Mesendoderm (in vitro differentiated cells): ENCODE measurements around the gene SMTN.

Source experiments
- DNase-seq: peaks from one replicate; pipeline ENCODE4 v3.0.0; 2013
- H2AK5ac ChIP-seq: 2 replicates; pipeline ENCODE4 v1.6.1; 2013; ENCODE audit warnings: low read length, inconsistent platforms
- H2BK120ac ChIP-seq: 2 replicates; pipeline ENCODE4 v1.6.1; 2013; ENCODE audit warnings: low read depth, mild to moderate bottlenecking, low read length, moderate library complexity, mixed read lengths
- H2BK15ac ChIP-seq: replicated peaks from 2 replicates; pipeline ENCODE4 v1.6.1; 2013; ENCODE audit warnings: low read depth, mild to moderate bottlenecking, moderate library complexity
- H2BK5ac ChIP-seq: 2 replicates; pipeline ENCODE4 v1.6.1; 2013; ENCODE audit warnings: low read length, inconsistent platforms
- H3K18ac ChIP-seq: 2 replicates; pipeline ENCODE4 v1.6.1; 2013; ENCODE audit warnings: mild to moderate bottlenecking, low read length, mixed read lengths
- H3K23ac ChIP-seq: one replicate; pipeline ENCODE4 v1.6.1; 2013; ENCODE audit warnings: low read length
- H3K27ac ChIP-seq: 2 replicates; pipeline ENCODE4 v1.5.1; 2013; ENCODE audit warnings: low read depth, mild to moderate bottlenecking, inconsistent platforms, low read length, moderate library complexity
- H3K27me3 ChIP-seq: 2 replicates; pipeline ENCODE4 v1.6.1; 2013; ENCODE audit warnings: low read length, control low read depth, mild to moderate bottlenecking, inconsistent platforms; ENCODE audit not compliant: insufficient read depth, poor library complexity
- H3K36me3 ChIP-seq: 2 replicates; pipeline ENCODE4 v1.6.1; 2013; ENCODE audit warnings: low read length, inconsistent platforms; ENCODE audit not compliant: control insufficient read depth, insufficient read depth
- H3K4ac ChIP-seq: one replicate; pipeline ENCODE4 v1.6.1; 2013; ENCODE audit warnings: low read depth, mild to moderate bottlenecking, low read length, moderate library complexity
- H3K4me1 ChIP-seq: 2 replicates; pipeline ENCODE4 v1.6.1; 2013; ENCODE audit warnings: low read depth, low read length, inconsistent platforms; ENCODE audit not compliant: control insufficient read depth
- H3K4me2 ChIP-seq: 2 replicates; pipeline ENCODE4 v1.6.1; 2013; ENCODE audit warnings: low read length
- H3K4me3 ChIP-seq: 2 replicates; pipeline ENCODE4 v1.5.1; 2013; ENCODE audit warnings: mild to moderate bottlenecking, low read length
- H3K56ac ChIP-seq: one replicate; pipeline ENCODE4 v1.6.1; 2013; ENCODE audit warnings: low read length
- H3K79me1 ChIP-seq: 2 replicates; pipeline ENCODE4 v1.6.1; 2013; ENCODE audit warnings: low read length, inconsistent platforms
- H3K79me2 ChIP-seq: 2 replicates; pipeline ENCODE4 v1.6.1; 2013; ENCODE audit warnings: mild to moderate bottlenecking, low read length; ENCODE audit not compliant: control insufficient read depth, insufficient read depth
- H3K9ac ChIP-seq: 2 replicates; pipeline ENCODE4 v1.6.1; 2013; ENCODE audit warnings: low read length, inconsistent platforms
- H4K5ac ChIP-seq: one replicate; pipeline ENCODE4 v1.6.1; 2013; ENCODE audit warnings: low read length
- H4K8ac ChIP-seq: one replicate; pipeline ENCODE4 v1.6.1; 2013; ENCODE audit warnings: low read depth, mild to moderate bottlenecking, control low read depth, low read length, moderate library complexity
- WGBS: extraction: QIAGEN DNeasy Blood & Tissue Kit; methylation state at CpG from one replicate; pipeline ENCODE4 v1.1.7; 2013; ENCODE audit warnings: low lambda C conversion rate, missing lambda C conversion rate; ENCODE audit not compliant: insufficient coverage; ENCODE audit errors: extremely low coverage; 5-methylcytosine and 5-hydroxymethylcytosine counted together

Gene SMTN

DNA sequence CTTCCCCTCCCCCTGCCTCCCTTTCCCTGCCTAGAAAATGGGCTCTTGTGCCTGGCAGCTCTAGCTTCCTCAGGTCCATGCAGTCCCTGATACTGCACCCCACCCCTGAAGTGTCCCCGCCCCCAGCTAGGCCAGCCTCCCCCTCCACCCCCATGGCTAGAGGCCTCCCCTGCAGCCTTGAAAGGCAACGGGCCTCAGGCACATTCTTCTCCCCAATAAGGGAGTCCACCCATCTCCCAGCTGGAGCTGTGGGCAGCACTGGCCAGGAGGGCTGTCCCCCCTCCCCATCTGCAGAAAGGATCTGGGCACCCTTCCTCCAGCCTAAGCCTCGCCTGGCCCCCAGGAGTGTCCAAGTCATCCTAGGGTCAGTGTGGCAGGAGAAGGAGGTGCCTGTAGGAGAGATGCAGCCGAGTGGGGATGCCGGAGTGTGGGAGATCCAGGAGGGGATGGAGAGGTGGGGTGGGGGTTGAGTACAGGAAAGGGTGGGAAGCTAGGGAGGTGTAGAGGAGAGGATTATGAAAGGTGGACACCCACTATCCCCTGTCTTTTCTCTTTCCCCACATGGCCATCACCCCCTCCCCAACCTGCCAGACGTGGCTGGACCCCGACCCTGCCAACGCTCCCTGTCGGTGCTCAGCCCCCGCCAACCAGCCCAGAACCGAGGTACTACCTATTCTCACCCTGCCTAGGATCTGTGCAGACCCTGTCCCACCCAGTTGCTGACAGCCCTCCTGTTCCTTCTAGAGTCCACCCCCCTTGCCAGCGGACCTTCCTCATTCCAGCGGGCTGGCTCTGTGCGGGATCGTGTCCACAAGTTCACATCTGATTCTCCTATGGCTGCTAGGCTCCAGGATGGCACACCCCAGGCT lies 9.3 kb downstream of the SMTN start:
- Histone ChIP-seq H3K23ac (no peak overlapping the region), H4K8ac (no peak overlapping the region), H2BK120ac (no peak overlapping the region), H3K4me3 (no peak overlapping the region), H3K4me1 (no peaks in the 10 kb centered on the region), H3K56ac (no peak overlapping the region), H3K18ac (no peak overlapping the region), H3K4me2 (no peak overlapping the region), H2BK15ac (no peak overlapping the region), H3K9ac (no peak overlapping the region), H3K4ac (no peak overlapping the region), H3K36me3 (no peaks in the 10 kb centered on the region), H2BK5ac (no peak overlapping the region), H3K27ac (no peak overlapping the region), H2AK5ac (no peak overlapping the region), H3K79me2 (no peaks in the 10 kb centered on the region), H4K5ac (no peak overlapping the region), H3K27me3 (no peaks in the 10 kb centered on the region), H3K79me1 (no peaks in the 10 kb centered on the region)
- no peak for DNase-seq
- WGBS = no CpG with 5 or more reads among the region's 15 CpGs

DNA sequence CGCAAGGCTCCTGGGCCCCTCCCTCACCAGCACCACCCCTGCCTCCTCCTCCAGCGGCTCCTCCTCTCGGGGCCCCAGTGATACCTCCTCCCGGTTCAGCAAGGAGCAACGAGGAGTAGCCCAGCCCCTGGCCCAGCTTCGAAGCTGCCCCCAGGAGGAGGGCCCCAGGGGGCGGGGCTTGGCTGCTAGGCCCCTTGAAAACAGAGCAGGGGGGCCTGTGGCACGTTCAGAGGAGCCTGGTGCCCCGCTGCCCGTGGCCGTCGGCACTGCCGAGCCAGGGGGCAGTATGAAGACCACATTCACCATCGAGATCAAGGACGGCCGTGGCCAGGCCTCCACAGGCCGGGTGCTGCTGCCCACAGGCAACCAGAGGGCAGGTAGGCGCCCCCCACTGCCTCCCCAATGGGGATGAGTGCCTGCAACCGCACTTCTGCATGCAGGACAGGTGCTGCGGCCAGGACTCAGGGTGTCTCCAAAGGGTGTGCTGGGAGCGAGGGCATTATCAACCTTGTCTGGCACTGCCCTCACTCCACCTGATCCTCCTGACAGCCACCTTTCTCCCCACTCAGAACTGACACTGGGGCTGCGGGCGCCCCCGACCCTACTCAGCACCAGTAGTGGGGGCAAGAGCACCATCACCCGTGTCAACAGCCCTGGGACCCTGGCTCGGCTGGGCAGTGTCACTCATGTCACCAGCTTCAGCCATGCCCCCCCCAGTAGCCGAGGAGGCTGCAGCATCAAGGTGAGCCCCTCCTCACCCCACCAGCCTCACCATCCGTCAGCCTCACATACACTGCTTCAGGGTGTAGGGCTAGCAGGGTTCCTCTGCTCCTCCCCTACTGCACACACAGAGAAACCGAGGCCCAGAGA lies 10.2 kb downstream of the SMTN start:
- H3K79me2 ChIP-seq = no peaks in the 10 kb centered on the region
- no peak overlapping the region for H3K4me2 ChIP-seq
- H2BK120ac ChIP-seq = no peak overlapping the region
- no peak overlapping the region for H4K8ac ChIP-seq
- no peak overlapping the region for H2AK5ac ChIP-seq
- H3K4me3 ChIP-seq = no peak overlapping the region
- no peak overlapping the region for H3K4ac ChIP-seq
- no CpG with 5 or more reads among the region's 29 CpGs for WGBS
- no peak overlapping the region for H3K23ac ChIP-seq
- H3K4me1 ChIP-seq = no peaks in the 10 kb centered on the region
- no peak overlapping the region for H2BK15ac ChIP-seq
- H2BK5ac ChIP-seq = no peak overlapping the region
- no peaks in the 10 kb centered on the region for H3K79me1 ChIP-seq
- H3K27me3 ChIP-seq = no peaks in the 10 kb centered on the region
- H3K9ac ChIP-seq = no peak overlapping the region
- no peak overlapping the region for H3K56ac ChIP-seq
- no peak for DNase-seq
- H3K36me3 ChIP-seq = no peaks in the 10 kb centered on the region
- H4K5ac ChIP-seq = no peak overlapping the region
- no peak overlapping the region for H3K27ac ChIP-seq
- H3K18ac ChIP-seq = no peak overlapping the region

- H3K36me3 ChIP-seq = no peaks in the 10 kb centered on the region
- H3K9ac ChIP-seq = no peak overlapping the region
- no CpG with 5 or more reads among the region's 9 CpGs for WGBS
Measured at GRCh38 chr22:31092161-31092560, 11.0 kb downstream of the SMTN start.

DNA sequence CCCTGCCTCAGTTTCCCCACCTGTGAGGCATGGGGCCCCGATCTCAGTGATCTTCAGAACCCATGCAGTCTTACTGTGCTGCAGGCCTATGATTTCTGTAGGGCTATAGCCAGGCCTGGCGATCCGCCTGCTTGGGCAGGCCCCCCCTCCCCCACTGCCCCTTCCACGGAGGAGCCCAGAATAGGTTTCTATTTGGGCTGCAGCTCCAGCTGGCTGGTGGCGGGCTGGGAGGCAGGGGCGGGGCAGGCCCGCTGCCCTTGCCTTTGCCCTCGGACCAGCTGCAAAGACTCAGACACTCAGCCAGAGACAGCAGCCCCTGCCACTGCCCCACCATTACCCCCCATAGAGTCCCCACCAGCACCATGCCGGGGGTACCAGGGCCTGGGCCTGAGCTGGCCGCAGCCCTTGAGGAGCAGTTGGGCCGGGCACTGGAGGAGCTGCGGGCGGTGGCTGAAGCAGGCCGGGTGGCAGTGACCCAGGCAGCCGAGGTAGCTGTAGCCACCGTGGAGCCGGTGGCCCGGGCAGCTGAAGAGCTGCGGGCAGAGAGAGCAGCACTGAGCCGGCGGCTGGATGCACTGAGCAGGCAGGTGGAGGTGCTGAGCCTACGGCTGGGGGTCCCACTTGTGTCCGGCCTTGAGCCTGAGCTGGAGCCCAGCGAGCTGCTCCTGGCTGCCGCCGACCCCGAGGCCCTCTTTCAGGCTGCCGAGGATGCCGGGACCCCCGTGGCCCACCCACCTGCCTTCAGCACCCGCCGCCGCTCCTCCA lies 12.2 kb downstream of the SMTN start:
- Histone ChIP-seq H2BK15ac (no peak overlapping the region), H3K56ac (no peak overlapping the region), H4K5ac (no peak overlapping the region), H3K79me2 (no peaks in the 10 kb centered on the region), H3K27ac (no peak overlapping the region), H3K4me3 (no peak overlapping the region), H3K36me3 (no peaks in the 10 kb centered on the region), H3K23ac (no peak overlapping the region), H2AK5ac (no peak overlapping the region), H2BK120ac (no peak overlapping the region), H3K4me1 (no peaks in the 10 kb centered on the region), H3K79me1 (no peaks in the 10 kb centered on the region), H3K18ac (no peak overlapping the region), H4K8ac (no peak overlapping the region), H2BK5ac (no peak overlapping the region), H3K27me3 (no peaks in the 10 kb centered on the region), H3K4ac (no peak overlapping the region), H3K9ac (no peak overlapping the region), H3K4me2 (no peak overlapping the region)
- no CpG with 5 or more reads among the region's 33 CpGs for WGBS
- DNase-seq = no peak

More at GRCh38 chr22:31092161-31092560, 11.0 kb downstream of the SMTN start:
- Histone ChIP-seq H3K79me2 (no peaks in the 10 kb centered on the region), H3K27me3 (no peaks in the 10 kb centered on the region), H3K4ac (no peak overlapping the region), H3K4me2 (no peak overlapping the region), H3K27ac (no peak overlapping the region), H4K8ac (no peak overlapping the region), H2BK120ac (no peak overlapping the region), H3K18ac (no peak overlapping the region), H3K56ac (no peak overlapping the region), H3K79me1 (no peaks in the 10 kb centered on the region), H3K23ac (no peak overlapping the region), H2BK5ac (no peak overlapping the region), H3K4me3 (no peak overlapping the region), H2AK5ac (no peak overlapping the region), H3K4me1 (no peaks in the 10 kb centered on the region), H4K5ac (no peak overlapping the region), H2BK15ac (no peak overlapping the region)
- DNase-seq = no peak

DNA sequence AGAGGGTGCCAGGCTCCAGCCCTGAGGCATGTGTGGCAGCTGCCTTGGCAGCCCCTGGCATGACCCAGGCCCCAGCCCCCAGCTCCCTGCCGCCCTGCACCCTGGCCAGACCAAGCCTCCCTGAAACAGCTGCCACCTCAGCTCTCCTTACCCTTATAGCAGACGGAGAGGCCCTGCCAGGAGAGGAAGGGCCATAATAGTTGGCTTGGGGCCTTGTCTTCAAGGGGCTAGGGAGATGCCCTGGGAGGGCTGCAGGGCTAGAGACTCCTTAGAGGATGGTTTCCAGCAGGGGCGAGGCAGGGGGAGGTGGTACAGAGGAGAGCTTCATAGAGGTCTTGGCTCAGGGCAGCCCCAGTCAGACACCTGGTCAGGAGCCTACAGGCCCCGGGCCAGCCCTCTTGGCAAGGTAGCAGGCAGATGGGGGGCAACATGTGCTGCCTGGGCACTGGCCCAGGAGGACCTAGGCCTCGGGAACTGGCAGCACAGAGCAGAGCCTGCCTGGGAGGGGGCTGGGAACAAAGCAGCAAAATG lies 13.0 kb downstream of the SMTN start:
- Histone ChIP-seq H3K79me1 (no peaks in the 10 kb centered on the region), H2BK15ac (no peak overlapping the region), H3K56ac (no peak overlapping the region), H3K27ac (no peak overlapping the region), H4K5ac (no peak overlapping the region), H2BK120ac (no peak overlapping the region), H3K27me3 (no peaks in the 10 kb centered on the region), H3K18ac (no peak overlapping the region), H2AK5ac (no peak overlapping the region), H3K4me3 (no peak overlapping the region), H3K23ac (no peak overlapping the region), H4K8ac (no peak overlapping the region), H2BK5ac (no peak overlapping the region), H3K4me1 (peaks cover 2% of the 10 kb centered on the region), H3K36me3 (no peaks in the 10 kb centered on the region), H3K79me2 (no peaks in the 10 kb centered on the region), H3K9ac (no peak overlapping the region), H3K4ac (no peak overlapping the region), H3K4me2 (no peak overlapping the region)
- WGBS = no CpG with 5 or more reads among the region's 5 CpGs
- DNase-seq = no peak
